ENCODE measurements around the gene HK1. TPM values are rescaled to one million over a fixed set of nuclear protein-coding genes. Genes with fewer than 3 reads are reported as not detected.

HK1 gene
- total RNA-seq, 1 experiment from 2014 or later: 98.8 TPM

DNA sequence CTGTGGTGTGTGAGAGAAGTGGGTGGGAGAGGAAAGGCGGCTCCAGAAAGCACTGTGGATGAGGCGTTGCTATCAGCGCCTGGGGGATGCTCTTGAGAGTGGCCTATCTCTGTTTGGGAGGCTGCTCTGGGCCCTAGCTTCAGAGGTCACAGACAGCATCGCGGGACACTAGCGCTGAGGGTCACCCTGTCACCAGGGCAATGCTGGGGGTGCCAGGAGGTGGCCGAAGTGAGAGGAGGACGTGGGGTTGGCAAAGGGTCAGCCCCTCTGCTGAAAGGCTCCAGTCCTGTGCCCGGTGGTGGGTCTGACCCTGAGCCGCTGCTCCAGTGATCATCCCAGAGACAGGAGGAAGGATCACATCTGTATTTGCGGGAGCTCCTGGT, 141.4 kb downstream of the HK1 start:
- Histone ChIP-seq H3K23ac (ENCODE audit: insufficient read length, low read depth, low read length) (no peak overlapping the region), H2BK20ac (ENCODE audit: low read depth, low read length, poor library complexity, severe bottlenecking) (no peak overlapping the region), H2AK5ac (ENCODE audit: insufficient read length, low read length) (no peak overlapping the region), H2BK5ac (ENCODE audit: insufficient read length, low read length) (no peak overlapping the region), H4K8ac (replicated peaks; ENCODE audit: insufficient read length, low read depth, low read length) (no peak overlapping the region), H3K79me2 (ENCODE audit: insufficient read depth, low read length) (no peaks in the 10 kb centered on the region), H3K18ac (ENCODE audit: insufficient read length, low read depth, low read length) (no peak overlapping the region), H4K20me1 (ENCODE audit: control insufficient read depth, insufficient read depth, insufficient read length) (no peaks in the 10 kb centered on the region), H3K4ac (ENCODE audit: low read depth, low read length) (no peak overlapping the region), H3K27ac (ENCODE audit: insufficient read length, low read depth, low read length) (no peak overlapping the region), H2BK120ac (ENCODE audit: low read depth, low read length, poor library complexity, severe bottlenecking) (no peak overlapping the region), H2BK12ac (ENCODE audit: insufficient read length, low read depth, low read length) (no peak overlapping the region), H4K91ac (ENCODE audit: insufficient read length, low read depth, low read length) (no peak overlapping the region), H2AFZ (ENCODE audit: low read length) (no peak overlapping the region), H3K23me2 (ENCODE audit: insufficient read length, low read depth, low read length, poor library complexity, severe bottlenecking) (no peaks in the 10 kb centered on the region), H3K56ac (ENCODE audit: insufficient read length, low read depth, low read length) (no peak overlapping the region), H3K9ac (ENCODE audit: extremely low read depth, insufficient read length, low read length) (no peak overlapping the region), H4K5ac (ENCODE audit: insufficient read length, low read depth, low read length) (no peak overlapping the region), H3T11ph (ENCODE audit: low read length) (no peak overlapping the region), H3K9me3 (ENCODE audit: control insufficient read depth, low read depth, low read length) (no peaks in the 10 kb centered on the region), H3K4me2 (ENCODE audit: insufficient read depth, insufficient read length, low read length) (no peak overlapping the region), H3K27me3 (ENCODE audit: insufficient read depth, low read length) (no peaks in the 10 kb centered on the region), H3K14ac (ENCODE audit: insufficient read depth, low read length) (no peak overlapping the region), H3K4me1 (ENCODE audit: insufficient read depth, low read length) (no peaks in the 10 kb centered on the region), H2BK15ac (ENCODE audit: low read depth, low read length) (no peak overlapping the region), H3K79me1 (ENCODE audit: insufficient read depth, low read depth, low read length, poor library complexity, severe bottlenecking) (no peaks in the 10 kb centered on the region)
- Mint-ChIP-seq H3K27ac (no peak overlapping the region; a peak in 1 of 7 replicates), H3K36me3 (ENCODE audit: insufficient read depth in 1 of 3, low read depth in 3 of 3) (no peaks in the 10 kb centered on the region), H3K27me3 (ENCODE audit: low read depth) (peaks cover 8% of the 10 kb centered on the region), H3K4me1 (peaks cover 4 to 6% of the 10 kb centered on the region in 2 experiments; a peak in 2 of 4 replicates), H3K4me3 (no peak overlapping the region), H3K9me3 (no peaks in the 10 kb centered on the region)
- TF ChIP-seq, protein P1, sequence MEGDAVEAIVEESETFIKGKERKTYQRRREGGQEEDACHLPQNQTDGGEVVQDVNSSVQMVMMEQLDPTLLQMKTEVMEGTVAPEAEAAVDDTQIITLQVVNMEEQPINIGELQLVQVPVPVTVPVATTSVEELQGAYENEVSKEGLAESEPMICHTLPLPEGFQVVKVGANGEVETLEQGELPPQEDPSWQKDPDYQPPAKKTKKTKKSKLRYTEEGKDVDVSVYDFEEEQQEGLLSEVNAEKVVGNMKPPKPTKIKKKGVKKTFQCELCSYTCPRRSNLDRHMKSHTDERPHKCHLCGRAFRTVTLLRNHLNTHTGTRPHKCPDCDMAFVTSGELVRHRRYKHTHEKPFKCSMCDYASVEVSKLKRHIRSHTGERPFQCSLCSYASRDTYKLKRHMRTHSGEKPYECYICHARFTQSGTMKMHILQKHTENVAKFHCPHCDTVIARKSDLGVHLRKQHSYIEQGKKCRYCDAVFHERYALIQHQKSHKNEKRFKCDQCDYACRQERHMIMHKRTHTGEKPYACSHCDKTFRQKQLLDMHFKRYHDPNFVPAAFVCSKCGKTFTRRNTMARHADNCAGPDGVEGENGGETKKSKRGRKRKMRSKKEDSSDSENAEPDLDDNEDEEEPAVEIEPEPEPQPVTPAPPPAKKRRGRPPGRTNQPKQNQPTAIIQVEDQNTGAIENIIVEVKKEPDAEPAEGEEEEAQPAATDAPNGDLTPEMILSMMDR (conservative IDR thresholded peaks at IDR 0.05): no peak
- no CpG with 5 or more reads among the region's 11 CpGs for WGBS (ENCODE audit: extremely low coverage, insufficient read length, low lambda C conversion rate)
- no peak for DNase-seq

Measured in H9 (cell line).